ENCODE data around the gene PNP.

Gene PNP

DNA sequence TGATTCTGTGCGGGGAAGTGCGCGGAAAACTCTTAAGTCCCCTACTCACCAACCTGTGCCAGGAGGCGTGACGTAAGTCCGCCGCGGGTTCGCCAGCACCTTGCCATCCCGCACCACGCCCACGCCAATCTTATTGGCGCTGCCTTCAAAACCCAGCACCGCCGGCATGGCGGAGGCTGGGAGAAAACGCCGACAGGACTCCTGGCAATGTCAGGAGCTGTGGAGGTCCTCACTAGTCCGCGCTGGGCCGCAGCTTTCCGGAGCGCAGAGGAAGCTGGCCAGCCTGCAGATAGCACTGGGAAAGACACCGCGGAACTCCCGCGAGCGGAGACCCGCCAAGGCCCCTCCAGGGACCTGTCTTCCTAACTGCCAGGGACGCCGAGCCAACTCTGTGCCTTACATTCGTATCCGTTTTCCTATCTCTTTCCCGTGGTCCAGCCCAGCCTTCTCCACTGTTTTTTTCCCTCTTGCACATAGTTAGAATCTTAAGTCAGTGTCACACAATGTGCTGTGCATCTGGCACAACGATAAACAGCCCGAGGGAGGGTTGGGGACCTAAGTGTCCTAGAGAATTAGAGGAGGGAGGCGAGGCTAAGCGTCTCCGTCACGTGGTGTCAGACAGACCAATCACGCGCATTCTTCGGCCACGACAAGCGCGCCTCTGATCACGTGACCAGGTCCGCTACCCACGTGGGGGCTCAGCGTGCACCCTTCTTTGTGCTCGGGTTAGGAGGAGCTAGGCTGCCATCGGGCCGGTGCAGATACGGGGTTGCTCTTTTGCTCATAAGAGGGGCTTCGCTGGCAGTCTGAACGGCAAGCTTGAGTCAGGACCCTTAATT is 14.5 kb upstream of the PNP start, which contains the start of the genes APEX1 and OSGEP:
Gene APEX1, plus strand, starts transcription at position 711 of the 839 bp plus-strand sequence. CDS start 420 bp downstream, outside the sequence.
Gene OSGEP, minus strand, starts transcription at position 297 of the 839 bp plus-strand sequence. Its CDS starts 129 bp downstream, at position 168.
- in situ Hi-C loops (cut with HindIII; ENCODE audit: low sequenced_read_pairs), result no loop called here
- TF ChIP-seq, protein P1, sequence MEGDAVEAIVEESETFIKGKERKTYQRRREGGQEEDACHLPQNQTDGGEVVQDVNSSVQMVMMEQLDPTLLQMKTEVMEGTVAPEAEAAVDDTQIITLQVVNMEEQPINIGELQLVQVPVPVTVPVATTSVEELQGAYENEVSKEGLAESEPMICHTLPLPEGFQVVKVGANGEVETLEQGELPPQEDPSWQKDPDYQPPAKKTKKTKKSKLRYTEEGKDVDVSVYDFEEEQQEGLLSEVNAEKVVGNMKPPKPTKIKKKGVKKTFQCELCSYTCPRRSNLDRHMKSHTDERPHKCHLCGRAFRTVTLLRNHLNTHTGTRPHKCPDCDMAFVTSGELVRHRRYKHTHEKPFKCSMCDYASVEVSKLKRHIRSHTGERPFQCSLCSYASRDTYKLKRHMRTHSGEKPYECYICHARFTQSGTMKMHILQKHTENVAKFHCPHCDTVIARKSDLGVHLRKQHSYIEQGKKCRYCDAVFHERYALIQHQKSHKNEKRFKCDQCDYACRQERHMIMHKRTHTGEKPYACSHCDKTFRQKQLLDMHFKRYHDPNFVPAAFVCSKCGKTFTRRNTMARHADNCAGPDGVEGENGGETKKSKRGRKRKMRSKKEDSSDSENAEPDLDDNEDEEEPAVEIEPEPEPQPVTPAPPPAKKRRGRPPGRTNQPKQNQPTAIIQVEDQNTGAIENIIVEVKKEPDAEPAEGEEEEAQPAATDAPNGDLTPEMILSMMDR (IDR thresholded peaks at IDR 0.05; ENCODE audit: low read depth, low read length), result no peak
- peak; percentile 99 for DNase-seq (ENCODE audit: low read depth, low spot score)
- peak within 1 kb of the TSS; percentile 95 for H3K4me3 ChIP-seq (ENCODE audit: low read depth, low read length)

GRCh38 chr14:20455355-20456300 is 13.6 kb upstream of the PNP start:
- no peak for DNase-seq (ENCODE audit: low read depth, low spot score)
- TF ChIP-seq, protein P1 (IDR thresholded peaks at IDR 0.05; ENCODE audit: low read depth, low read length), result no peak
- peak overlapping the region; percentile 95 for H3K4me3 ChIP-seq (ENCODE audit: low read depth, low read length)
- in situ Hi-C loops (cut with HindIII; ENCODE audit: low sequenced_read_pairs), result no loop called here

DNA sequence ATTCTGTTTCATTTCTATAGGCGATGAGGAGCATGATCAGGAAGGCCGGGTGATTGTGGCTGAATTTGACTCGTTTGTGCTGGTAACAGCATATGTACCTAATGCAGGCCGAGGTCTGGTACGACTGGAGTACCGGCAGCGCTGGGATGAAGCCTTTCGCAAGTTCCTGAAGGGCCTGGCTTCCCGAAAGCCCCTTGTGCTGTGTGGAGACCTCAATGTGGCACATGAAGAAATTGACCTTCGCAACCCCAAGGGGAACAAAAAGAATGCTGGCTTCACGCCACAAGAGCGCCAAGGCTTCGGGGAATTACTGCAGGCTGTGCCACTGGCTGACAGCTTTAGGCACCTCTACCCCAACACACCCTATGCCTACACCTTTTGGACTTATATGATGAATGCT is 12.2 kb upstream of the PNP start:
- no peak for DNase-seq (ENCODE audit: low read depth, low spot score)
- TF ChIP-seq, protein P1 (IDR thresholded peaks at IDR 0.05; ENCODE audit: low read depth, low read length), result no peak
- no peak overlapping the region for H3K4me3 ChIP-seq (ENCODE audit: low read depth, low read length)
- in situ Hi-C loops (cut with HindIII; ENCODE audit: low sequenced_read_pairs), result no loop called here

- H3K4me3 ChIP-seq (ENCODE audit: low read depth, low read length), result no peak overlapping the region
- no peak for DNase-seq (ENCODE audit: low read depth, low spot score)
- in situ Hi-C loops (cut with HindIII; ENCODE audit: low sequenced_read_pairs), result no loop called here
- TF ChIP-seq, protein P1 (IDR thresholded peaks at IDR 0.05; ENCODE audit: low read depth, low read length), result no peak
Observed at GRCh38 chr14:20458031-20458789, 11.0 kb upstream of the PNP start.

- in situ Hi-C loops (cut with HindIII; ENCODE audit: low sequenced_read_pairs), result no loop called here
- DNase-seq (ENCODE audit: low read depth, low spot score), result no peak
- TF ChIP-seq, protein P1 (IDR thresholded peaks at IDR 0.05; ENCODE audit: low read depth, low read length), result no peak
- peak overlapping the region; percentile 92 for H3K4me3 ChIP-seq (ENCODE audit: low read depth, low read length)
Observed at GRCh38 chr14:20460458-20461224, 8.6 kb upstream of the PNP start.
